Mesodermal cell (in vitro differentiated cells): ENCODE data around the gene GMIP.
"Not testable (repeated sequence)": the region's sequence is repeated elsewhere in the genome, so short reads cannot be mapped to it uniquely, and the experiment has no call there.

ENCODE experiments used
- H3K27ac ChIP-seq: 2 replicates; pipeline ENCODE4 v1.7.0; 2013; ENCODE audit warnings: mild to moderate bottlenecking, low read depth, low read length, moderate library complexity; ENCODE audit not compliant: severe bottlenecking
- H3K36me3 ChIP-seq: 2 replicates; pipeline ENCODE4 v1.7.1; 2013; ENCODE audit warnings: mild to moderate bottlenecking, low read length, moderate library complexity; ENCODE audit not compliant: control insufficient read depth, insufficient read depth
- H3K4me1 ChIP-seq: one replicate; pipeline ENCODE4 v1.7.1; 2013; ENCODE audit warnings: mild to moderate bottlenecking, low read length; ENCODE audit not compliant: insufficient read depth, control insufficient read depth, poor library complexity, severe bottlenecking
- H3K4me3 ChIP-seq: 2 replicates; pipeline ENCODE4 v1.7.0; 2013; ENCODE audit warnings: low read length, control low read depth, mild to moderate bottlenecking; ENCODE audit not compliant: insufficient read depth, poor library complexity, severe bottlenecking; ENCODE audit errors: extremely low read depth
- H3K9me3 ChIP-seq: 2 replicates; pipeline ENCODE4 v1.7.1; 2013; ENCODE audit warnings: mild to moderate bottlenecking, low read length, moderate library complexity; ENCODE audit not compliant: control insufficient read depth
- WGBS, 2 experiments: methylation state at CpG; one replicate each; pipeline ENCODE4 v1.1.5; 2013; ENCODE audit warnings: missing lambda C conversion rate in 2 of 2; ENCODE audit not compliant: insufficient coverage in 2 of 2; 5-methylcytosine and 5-hydroxymethylcytosine counted together

The GMIP gene

GRCh38 chr19:19602136-19602712 is 41.2 kb downstream of the GMIP start:
- no peaks in the 10 kb centered on the region for H3K36me3 ChIP-seq
- no peak overlapping the region for H3K27ac ChIP-seq
- H3K4me3 ChIP-seq, result no peak overlapping the region
- no peaks in the 10 kb centered on the region for H3K4me1 ChIP-seq
- no peaks in the 10 kb centered on the region for H3K9me3 ChIP-seq
- WGBS, 2 experiments, result 77 to 82% methylated on average over 6 to 8 of the region's 9 CpGs

DNA sequence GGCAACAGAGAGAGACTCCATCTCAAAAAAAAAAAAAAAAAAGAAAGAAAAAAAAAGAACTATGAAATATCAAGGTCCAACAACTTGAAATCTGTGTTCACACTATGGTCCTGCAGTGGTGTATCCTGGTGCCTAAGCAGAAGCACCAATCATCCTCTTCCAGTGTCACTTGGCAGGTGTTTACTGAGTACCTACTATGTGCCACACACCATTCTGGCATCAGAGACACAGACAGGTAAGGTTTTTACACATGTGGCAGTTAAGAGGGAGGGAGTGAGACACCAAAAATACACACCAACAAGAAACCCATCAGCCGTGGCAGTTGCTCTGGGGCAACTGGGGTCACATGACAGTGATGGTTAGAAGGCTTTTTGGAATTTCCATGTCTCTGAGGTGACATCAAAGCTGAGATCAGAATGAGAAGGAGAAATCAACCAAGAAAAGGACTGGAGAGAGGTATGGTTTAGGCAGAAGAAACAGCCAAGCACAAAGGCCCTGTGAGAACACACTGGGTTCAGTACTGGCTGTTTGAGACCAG is 42.6 kb downstream of the GMIP start:
- Histone ChIP-seq H3K4me1 (no peaks in the 10 kb centered on the region), H3K4me3 (no peak overlapping the region), H3K9me3 (no peaks in the 10 kb centered on the region), H3K27ac (no peak overlapping the region), H3K36me3 (no peaks in the 10 kb centered on the region)
- WGBS, 2 experiments, result 100% methylated on average over 1 of the region's 1 CpG; no CpG with 5 or more reads in 1 of the 2 experiments

DNA sequence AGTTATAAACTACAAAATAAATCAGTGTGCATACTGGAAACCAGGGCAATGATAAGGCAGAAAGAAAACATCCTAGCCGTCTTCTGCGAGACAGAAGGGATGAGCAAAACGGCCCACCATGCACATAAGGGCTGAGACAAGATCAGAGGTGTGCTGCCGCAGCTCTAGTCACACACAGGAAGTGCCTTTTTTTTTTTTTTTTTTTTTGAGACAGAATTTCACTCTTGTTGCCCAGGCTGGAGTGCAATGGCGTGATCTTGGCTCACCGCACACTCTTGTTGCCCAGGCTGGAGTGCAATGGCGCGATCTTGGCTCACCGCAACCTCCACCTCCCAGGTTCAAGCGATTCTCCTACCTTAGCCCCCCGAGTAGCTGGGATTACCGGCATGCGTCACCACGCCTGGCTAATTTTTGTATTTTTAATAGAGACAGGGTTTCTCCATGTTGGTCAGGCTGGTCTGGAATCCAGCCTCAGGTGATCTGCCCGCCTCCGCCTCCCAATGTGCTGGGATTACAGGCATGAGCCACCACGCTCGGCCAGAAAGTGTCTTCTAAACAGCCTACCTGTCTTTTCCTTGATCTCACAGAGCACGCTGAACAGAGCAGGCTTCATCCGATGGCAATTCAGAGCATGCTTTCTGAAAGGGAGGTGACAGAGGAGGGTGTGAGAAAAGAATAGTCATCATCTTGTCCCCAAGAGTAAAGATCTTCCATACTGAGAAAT is 44.6 kb downstream of the GMIP start:
- not testable (repeated sequence) for H3K4me1 ChIP-seq, H3K9me3 ChIP-seq, H3K4me3 ChIP-seq, H3K27ac ChIP-seq, H3K36me3 ChIP-seq
- 85 to 87% methylated on average over 11 to 16 of the region's 20 CpGs for WGBS, 2 experiments

DNA sequence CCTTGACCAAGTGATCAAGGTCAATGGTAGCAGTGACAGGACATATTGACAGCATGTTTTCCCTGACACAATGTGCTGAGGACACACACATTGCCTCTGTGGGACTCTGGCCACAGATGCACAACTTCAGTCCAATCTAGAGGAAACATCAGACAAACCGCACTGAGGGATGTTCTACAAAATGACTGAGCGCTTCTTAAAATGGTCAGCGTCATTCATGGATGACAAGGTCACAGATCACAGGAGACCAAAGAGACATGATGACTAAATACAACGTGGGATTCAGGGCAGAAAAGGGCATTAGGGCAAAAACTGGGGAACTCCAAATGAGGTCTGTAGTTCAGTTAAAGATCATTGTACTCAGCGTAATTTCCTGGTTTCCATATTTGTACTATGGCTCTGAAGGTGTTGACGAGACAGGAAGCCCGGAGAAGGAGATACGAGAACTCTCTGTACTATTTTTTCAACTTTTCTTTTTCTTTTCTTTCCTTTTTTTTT is 45.6 kb downstream of the GMIP start:
- no peaks in the 10 kb centered on the region for H3K4me1 ChIP-seq
- H3K4me3 ChIP-seq, result no peak overlapping the region
- WGBS, 2 experiments, result 94 to 98% methylated on average over 5 to 8 of the region's 8 CpGs

GRCh38 chr19:19595171-19595701 is 48.2 kb downstream of the GMIP start:
- no peak overlapping the region for H3K4me3 ChIP-seq
- 88 to 99% methylated on average over 6 to 8 of the region's 8 CpGs for WGBS, 2 experiments

More for the DNA sequence above, 45.6 kb downstream of the GMIP start:
- no peaks in the 10 kb centered on the region for H3K9me3 ChIP-seq
- no peak overlapping the region for H3K27ac ChIP-seq
- no peaks in the 10 kb centered on the region for H3K36me3 ChIP-seq

DNA sequence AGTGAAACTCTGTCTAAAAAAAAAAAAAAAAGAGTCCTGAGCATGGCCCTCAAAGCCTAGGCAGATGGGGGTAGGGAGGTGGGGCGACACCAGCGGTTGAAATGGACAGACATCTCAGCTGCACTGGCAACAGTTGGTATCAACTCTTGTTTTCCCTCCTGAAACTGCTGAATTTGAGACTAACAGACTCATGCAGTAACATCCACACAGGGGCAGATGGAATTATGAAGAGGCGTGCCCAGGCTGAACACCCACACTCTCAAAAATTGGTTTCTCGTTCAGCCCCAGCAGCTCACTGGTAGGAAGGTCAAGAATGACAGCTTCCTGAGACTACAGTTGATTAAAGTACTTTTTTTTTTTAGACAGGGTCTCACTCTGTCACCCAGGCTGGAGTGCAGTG is 49.1 kb downstream of the GMIP start:
- WGBS, 2 experiments, result 100% methylated on average over 2 to 4 of the region's 4 CpGs
- no peaks in the 10 kb centered on the region for H3K36me3 ChIP-seq

More at GRCh38 chr19:19595171-19595701, 48.2 kb downstream of the GMIP start:
- no peak overlapping the region for H3K27ac ChIP-seq
- no peaks in the 10 kb centered on the region for H3K9me3 ChIP-seq
- H3K36me3 ChIP-seq, result no peaks in the 10 kb centered on the region
- H3K4me1 ChIP-seq, result peaks cover 13% of the 10 kb centered on the region

DNA sequence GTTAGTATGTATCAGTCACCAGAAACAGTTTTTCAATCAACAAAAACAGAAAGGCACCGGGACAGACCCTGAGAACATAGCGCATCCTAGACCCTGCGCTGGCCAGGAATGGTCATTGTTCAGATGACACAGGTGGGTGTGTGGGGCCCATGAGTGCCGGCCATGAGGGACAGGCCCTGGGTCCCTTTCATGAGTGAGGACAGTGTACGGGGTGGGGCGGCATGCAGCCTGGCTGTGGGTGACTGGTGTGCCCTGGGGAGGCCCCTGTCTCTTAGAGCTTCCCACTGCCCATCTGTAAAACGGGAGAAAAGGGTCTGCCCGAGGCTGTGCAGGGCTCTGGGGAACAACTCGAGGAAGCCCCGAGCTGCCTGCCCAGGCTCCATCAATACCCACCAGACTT is 50.8 kb downstream of the GMIP start:
- Histone ChIP-seq H3K9me3 (no peaks in the 10 kb centered on the region), H3K4me1 (peaks cover 13% of the 10 kb centered on the region), H3K4me3 (no peak overlapping the region), H3K27ac (no peak overlapping the region), H3K36me3 (no peaks in the 10 kb centered on the region)
- WGBS, 2 experiments, result 97 to 100% methylated on average over 3 to 10 of the region's 10 CpGs

More for the DNA sequence above, 49.1 kb downstream of the GMIP start:
- Histone ChIP-seq H3K4me1 (peaks cover 13% of the 10 kb centered on the region), H3K4me3 (no peak overlapping the region), H3K9me3 (no peaks in the 10 kb centered on the region), H3K27ac (no peak overlapping the region)

- H3K36me3 ChIP-seq, result no peaks in the 10 kb centered on the region
These were observed 52.2 kb downstream of the GMIP start for GRCh38 chr19:19591133-19591825.

DNA sequence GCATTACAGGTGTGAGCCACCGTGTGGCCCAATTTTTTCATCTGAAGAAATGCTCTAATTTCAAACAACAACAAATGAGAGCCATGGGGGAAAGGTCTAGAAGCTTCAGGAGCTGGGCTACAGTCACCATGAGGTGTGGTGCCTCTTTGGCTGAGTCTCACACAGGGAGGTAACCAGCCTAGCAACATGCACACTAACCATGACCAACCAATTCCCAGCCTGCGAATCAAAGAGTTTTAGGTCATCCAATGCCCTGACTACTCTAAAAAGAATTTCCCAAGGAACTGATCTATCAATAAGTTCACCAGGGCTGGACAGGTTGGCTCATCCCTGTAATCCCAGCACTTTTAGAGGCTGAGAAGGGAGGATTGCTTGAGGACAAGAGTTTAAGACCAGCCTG is 54.9 kb downstream of the GMIP start:
- Histone ChIP-seq H3K27ac (no peak overlapping the region), H3K4me3 (no peak overlapping the region), H3K9me3 (no peaks in the 10 kb centered on the region), H3K4me1 (peaks cover 13% of the 10 kb centered on the region), H3K36me3 (no peaks in the 10 kb centered on the region)
- 82% methylated on average over 2 of the region's 2 CpGs; no CpG with 5 or more reads in 1 of the 2 experiments for WGBS, 2 experiments

More at GRCh38 chr19:19591133-19591825, 52.2 kb downstream of the GMIP start:
- H3K4me3 ChIP-seq, result no peak overlapping the region
- no peaks in the 10 kb centered on the region for H3K9me3 ChIP-seq
- H3K27ac ChIP-seq, result peak overlapping the region; percentile 1
- WGBS, 2 experiments, result 54 to 64% methylated on average over 11 to 12 of the region's 13 CpGs
- peaks cover 13% of the 10 kb centered on the region for H3K4me1 ChIP-seq

DNA sequence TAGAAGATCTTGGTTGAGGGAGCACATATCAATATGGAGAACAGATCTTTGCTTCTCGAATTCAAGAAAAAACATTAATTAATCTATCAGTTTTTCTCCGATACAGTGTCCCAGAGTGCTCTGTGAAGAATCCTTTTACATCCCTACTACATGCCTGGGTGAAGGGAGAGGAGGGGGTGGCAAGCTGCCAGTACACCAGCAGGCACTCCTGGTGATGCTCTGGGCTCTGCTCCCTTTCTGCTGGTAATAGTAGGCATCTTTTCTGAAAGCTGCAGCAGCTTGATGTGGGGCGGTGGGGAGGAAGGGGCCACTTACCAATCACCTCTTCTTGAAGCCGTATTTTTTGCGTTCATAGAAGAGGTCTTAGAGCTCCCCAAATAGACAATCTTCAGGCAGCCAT is 55.7 kb downstream of the GMIP start:
- Histone ChIP-seq H3K9me3 (no peaks in the 10 kb centered on the region), H3K4me3 (no peak overlapping the region), H3K27ac (no peak overlapping the region), H3K36me3 (no peaks in the 10 kb centered on the region), H3K4me1 (peaks cover 13% of the 10 kb centered on the region)
- 95 to 100% methylated on average over 2 to 3 of the region's 5 CpGs for WGBS, 2 experiments
